ENCODE measurements around the gene CLTC. TPM values are rescaled to one million over a fixed set of nuclear protein-coding genes. Genes with fewer than 3 reads are reported as not detected.

Gene CLTC
- total and polyA plus RNA-seq, 10 donors: 47.8 to 289 (median 236) TPM

DNA sequence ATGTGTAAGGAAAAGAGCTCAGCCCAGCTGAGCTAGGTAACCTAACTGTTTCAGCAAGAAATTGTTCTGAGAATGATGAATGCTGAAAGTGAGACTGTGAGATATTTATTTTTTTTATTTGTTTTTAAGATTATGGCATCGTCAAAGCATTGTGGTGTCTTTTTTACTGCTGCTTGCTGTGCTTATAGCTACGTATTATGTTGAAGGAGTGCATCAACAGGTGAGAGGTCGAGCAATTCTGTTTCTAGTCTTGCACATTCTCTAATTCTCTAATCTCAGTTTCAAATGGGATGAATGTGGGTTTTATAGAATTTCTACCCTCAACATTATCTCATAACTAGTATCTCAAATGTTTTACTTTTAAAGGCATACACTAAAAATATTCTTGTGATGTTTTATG is 117.6 kb downstream of the CLTC start:
- intact Hi-C loops (cut with DNase I; ENCODE audit: low total_unique reads): no loop called here
- WGBS, 5 donors: 93 to 99% (median 94%) methylated on average over 3 of the region's 3 CpGs
- no peak overlapping the region for H3K4me3 ChIP-seq
- peaks cover 3 to 99% (median 28%) of the 10 kb centered on the region in 6 donors for H3K36me3 ChIP-seq
- no peak overlapping the region for H3K27ac ChIP-seq
- no peaks in the 10 kb centered on the region for H3K27me3 ChIP-seq (replicated peaks in 1 of 7)
- TF ChIP-seq, protein P1, sequence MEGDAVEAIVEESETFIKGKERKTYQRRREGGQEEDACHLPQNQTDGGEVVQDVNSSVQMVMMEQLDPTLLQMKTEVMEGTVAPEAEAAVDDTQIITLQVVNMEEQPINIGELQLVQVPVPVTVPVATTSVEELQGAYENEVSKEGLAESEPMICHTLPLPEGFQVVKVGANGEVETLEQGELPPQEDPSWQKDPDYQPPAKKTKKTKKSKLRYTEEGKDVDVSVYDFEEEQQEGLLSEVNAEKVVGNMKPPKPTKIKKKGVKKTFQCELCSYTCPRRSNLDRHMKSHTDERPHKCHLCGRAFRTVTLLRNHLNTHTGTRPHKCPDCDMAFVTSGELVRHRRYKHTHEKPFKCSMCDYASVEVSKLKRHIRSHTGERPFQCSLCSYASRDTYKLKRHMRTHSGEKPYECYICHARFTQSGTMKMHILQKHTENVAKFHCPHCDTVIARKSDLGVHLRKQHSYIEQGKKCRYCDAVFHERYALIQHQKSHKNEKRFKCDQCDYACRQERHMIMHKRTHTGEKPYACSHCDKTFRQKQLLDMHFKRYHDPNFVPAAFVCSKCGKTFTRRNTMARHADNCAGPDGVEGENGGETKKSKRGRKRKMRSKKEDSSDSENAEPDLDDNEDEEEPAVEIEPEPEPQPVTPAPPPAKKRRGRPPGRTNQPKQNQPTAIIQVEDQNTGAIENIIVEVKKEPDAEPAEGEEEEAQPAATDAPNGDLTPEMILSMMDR (IDR thresholded peaks at IDR 0.05 in 8 of 11, conservative IDR thresholded peaks at IDR 0.05 in 3 of 11): no peak
- no peak for TF ChIP-seq POLR2A (IDR thresholded peaks at IDR 0.05)
- no peak for TF ChIP-seq POLR2AphosphoS5 (IDR thresholded peaks at IDR 0.05)
- no peaks in the 10 kb centered on the region for H3K9me3 ChIP-seq
- no peaks in the 10 kb centered on the region for H3K4me1 ChIP-seq
- DNase-seq: no peak

DNA sequence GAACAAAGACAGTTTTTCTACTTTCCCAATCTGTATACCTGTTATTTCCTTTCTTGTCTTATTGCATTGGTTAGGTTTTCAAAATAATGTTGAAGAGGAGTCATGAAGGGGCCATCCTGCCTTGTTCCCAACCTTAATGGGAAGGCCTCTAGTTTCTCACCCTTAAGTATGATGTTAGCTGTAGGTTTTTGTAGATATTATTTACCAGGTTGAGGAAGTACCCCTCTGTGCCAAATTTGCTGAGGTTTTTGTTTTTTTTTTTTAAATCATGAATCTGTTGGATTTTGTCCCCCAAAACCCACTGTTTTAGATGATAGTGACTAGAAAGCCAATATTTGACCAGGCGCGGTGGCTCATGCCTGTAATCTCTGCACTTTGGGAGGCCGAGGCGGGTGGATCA is 124.1 kb downstream of the CLTC start:
- no peak for TF ChIP-seq POLR2AphosphoS5 (IDR thresholded peaks at IDR 0.05)
- TF ChIP-seq, protein P1 (IDR thresholded peaks at IDR 0.05 in 8 of 11, conservative IDR thresholded peaks at IDR 0.05 in 3 of 11): no peak
- no peak for TF ChIP-seq POLR2A (IDR thresholded peaks at IDR 0.05)
- 94 to 100% (median 99%) methylated on average over 4 of the region's 4 CpGs for WGBS, 5 donors
- H3K4me3 ChIP-seq: no peak overlapping the region
- H3K27ac ChIP-seq: no peak overlapping the region
- no peak for DNase-seq
- H3K4me1 ChIP-seq: peaks cover 0 to 9% (median 0%) of the 10 kb centered on the region in 6 donors
- intact Hi-C loops (cut with DNase I; ENCODE audit: low total_unique reads): no loop called here
- H3K36me3 ChIP-seq: peaks cover 0 to 72% (median 14%) of the 10 kb centered on the region in 6 donors
- peaks cover 0 to 8% (median 0%) of the 10 kb centered on the region in 8 donors for H3K9me3 ChIP-seq
- no peaks in the 10 kb centered on the region for H3K27me3 ChIP-seq (replicated peaks in 1 of 7)

DNA sequence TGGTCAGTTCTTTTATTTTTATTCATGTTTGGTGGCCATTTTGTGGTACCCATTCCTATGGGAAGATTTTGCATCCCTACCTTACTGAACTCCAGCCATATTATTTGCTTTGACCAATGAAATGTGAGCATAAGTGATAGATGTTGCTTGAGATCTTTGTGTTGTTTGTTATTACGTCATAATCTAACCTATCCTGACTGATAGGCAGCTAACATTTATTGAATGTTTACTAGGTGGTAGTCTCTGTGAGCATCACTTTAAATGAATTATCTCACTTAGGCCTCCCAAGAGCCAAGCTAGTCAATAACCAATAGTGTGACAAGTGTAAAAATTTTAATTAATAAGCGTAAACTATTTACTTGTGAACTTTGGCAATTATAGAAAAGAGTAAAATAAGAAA is 125.3 kb downstream of the CLTC start:
- H3K4me1 ChIP-seq: peaks cover 0 to 9% (median 0%) of the 10 kb centered on the region in 6 donors
- TF ChIP-seq POLR2AphosphoS5 (IDR thresholded peaks at IDR 0.05) (no peak), POLR2A (IDR thresholded peaks at IDR 0.05) (no peak)
- TF ChIP-seq, protein P1 (IDR thresholded peaks at IDR 0.05 in 8 of 11, conservative IDR thresholded peaks at IDR 0.05 in 3 of 11): no peak
- peaks cover 0 to 71% (median 11%) of the 10 kb centered on the region in 6 donors for H3K36me3 ChIP-seq
- H3K4me3 ChIP-seq: no peak overlapping the region
- peaks cover 0 to 8% (median 0%) of the 10 kb centered on the region in 8 donors for H3K9me3 ChIP-seq
- no peak for DNase-seq
- H3K27me3 ChIP-seq (replicated peaks in 1 of 7): no peaks in the 10 kb centered on the region
- H3K27ac ChIP-seq: no peak overlapping the region
- WGBS, 5 donors: 92 to 98% (median 96%) methylated on average over 2 of the region's 2 CpGs
- intact Hi-C loops (cut with DNase I; ENCODE audit: low total_unique reads): no loop called here

Other genes starting within 250 kb of the CLTC start
- gene DHX40, start 54.3 kb upstream of the CLTC start, total RNA-seq: 10 to 100 TPM; 22.0 to 33.5 (median 28.1) TPM
- gene DHX40, start 54.3 kb upstream of the CLTC start, polyA plus RNA-seq: 10 to 100 TPM in 1 of 3 donors, 1 to 10 TPM in 2; 9.3 to 10.8 (median 9.4) TPM
- gene PTRH2, start 87.5 kb downstream of the CLTC start, total RNA-seq: 10 to 100 TPM; 14.4 to 30.9 (median 18.4) TPM
- gene PTRH2, start 87.5 kb downstream of the CLTC start, polyA plus RNA-seq: 10 to 100 TPM; 23.9 to 28.3 (median 27.6) TPM
- 100 to 1,000 TPM; 202 to 649 (median 372) TPM for gene VMP1, start 87.8 kb downstream of the CLTC start, total RNA-seq
- 10 to 100 TPM; 53.2 to 81.2 (median 65.8) TPM for gene VMP1, start 87.8 kb downstream of the CLTC start, polyA plus RNA-seq

Data from spleen (tissue), 11 donors.